Measurements from ENCODE around the gene TTLL5. TPM values are rescaled to one million over a fixed set of nuclear protein-coding genes. Genes with fewer than 3 reads are reported as not detected.
"Not testable (repeated sequence)": the region's sequence is repeated elsewhere in the genome, so short reads cannot be mapped to it uniquely, and the experiment has no call there.

The TTLL5 gene
- total RNA-seq, 1 donor from 2014 or later, result 17.5 TPM

GRCh38 chr14:75917322-75917945, 256.4 kb downstream of the TTLL5 start:
- intact Hi-C loops (cut with DNase I), result no loop called here

DNA sequence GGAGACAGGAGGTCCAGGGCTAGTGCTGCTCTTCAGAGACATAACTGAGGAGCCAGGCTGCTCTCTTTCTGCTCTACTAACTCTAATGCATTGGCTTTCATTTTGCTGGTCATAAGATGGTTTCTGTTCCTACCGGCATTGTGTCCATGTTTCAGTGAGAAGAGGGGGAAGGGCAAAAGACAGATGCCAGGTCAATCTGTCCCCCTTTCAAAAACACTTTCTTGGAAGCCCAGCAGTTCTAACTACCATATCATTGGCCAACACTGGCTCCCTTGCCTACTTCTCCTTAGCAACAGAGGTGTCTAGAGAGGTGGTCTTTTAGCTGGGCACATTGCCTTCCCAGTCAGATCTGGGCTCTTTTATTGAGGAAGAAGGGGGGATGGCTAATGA, 256.9 kb downstream of the TTLL5 start:
- intact Hi-C loops (cut with DNase I), result no loop called here
- no peak for DNase-seq (ENCODE audit: low spot score)

More at GRCh38 chr14:75917322-75917945, 256.4 kb downstream of the TTLL5 start:
- DNase-seq (ENCODE audit: low spot score), result no peak

DNA sequence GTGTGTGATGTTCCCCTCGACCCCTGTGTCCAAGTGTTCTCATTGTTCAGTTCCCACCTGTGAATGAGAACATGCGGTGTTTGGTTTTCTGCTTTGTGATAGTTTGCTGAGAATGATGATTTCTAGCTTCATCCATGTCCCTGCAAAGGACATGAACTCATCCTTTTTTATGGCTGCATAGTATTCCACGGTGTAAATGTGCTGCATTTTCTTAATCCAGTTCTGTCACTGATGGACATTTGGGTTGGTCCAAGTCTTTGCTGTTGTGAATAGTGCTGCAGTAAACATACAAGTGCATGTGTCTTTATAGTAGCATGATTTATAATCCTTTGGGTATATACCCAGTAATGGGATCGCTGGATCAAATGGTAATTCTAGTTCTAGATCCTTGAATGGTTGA, 259.4 kb downstream of the TTLL5 start:
- intact Hi-C loops (cut with DNase I); DNase-seq (ENCODE audit: low spot score): not testable (repeated sequence)

- intact Hi-C loops (cut with DNase I); DNase-seq (ENCODE audit: low spot score): not testable (repeated sequence)
Measured at GRCh38 chr14:75925141-75925840, 264.2 kb downstream of the TTLL5 start.

DNA sequence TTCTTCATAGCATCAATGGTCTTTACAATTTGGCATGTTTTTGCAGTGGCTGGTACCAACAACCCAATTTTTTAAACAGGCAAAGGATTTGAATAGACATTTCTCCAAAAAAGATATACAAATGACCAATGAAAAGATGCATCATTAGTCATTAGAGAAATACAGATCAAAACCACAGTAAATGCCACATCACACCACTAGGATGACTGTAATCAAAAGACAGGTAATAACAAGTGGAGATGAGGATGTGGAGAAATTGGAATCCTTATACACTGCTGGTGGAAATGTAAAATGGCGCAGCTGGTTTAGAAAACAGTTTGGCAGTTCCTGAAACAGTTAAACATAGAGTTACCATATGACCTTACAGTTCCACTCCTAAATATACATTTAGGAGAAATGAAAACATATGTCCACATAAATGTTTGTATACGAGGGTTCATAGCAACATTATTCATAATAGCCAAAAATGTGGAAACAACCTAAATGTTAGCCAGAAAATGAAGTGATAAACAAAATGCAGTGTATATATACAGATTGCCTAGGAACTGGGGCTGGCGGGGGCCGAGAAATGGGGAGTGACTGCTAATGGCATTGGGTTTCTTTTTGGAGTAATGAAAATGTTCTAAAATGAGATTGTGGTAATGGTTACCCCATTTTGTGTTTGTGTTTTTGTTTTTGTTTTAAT, 265.5 kb downstream of the TTLL5 start:
- intact Hi-C loops (cut with DNase I), result no loop called here
- DNase-seq (ENCODE audit: low spot score), result no peak

DNA sequence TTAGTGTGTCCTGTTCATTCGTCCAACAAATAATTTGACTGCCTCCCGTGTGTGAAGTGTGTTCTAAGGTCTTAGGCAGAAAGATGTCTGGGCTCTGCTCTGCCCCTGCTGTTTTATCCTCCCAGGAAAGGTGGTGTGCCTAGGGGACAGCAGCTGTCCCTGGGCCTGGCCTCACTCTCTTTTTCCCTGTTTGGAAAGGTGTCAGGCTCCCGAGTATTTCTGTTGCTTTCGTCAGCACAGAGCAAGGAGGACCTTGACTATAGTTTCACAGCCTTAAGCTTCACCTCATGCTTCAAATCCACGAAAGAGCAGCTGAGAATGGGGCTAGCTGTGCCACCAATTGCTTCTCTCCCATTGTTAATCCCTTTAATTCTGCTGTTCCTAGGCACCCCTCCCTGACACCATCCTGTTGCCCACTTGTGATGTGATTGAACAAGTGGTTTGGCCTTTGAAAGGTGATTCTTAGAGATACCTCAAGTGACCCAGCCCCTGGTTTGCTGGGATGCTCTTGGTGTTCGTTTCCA, 266.6 kb downstream of the TTLL5 start:
- intact Hi-C loops (cut with DNase I), result no loop called here
- DNase-seq (ENCODE audit: low spot score), result no peak

DNA sequence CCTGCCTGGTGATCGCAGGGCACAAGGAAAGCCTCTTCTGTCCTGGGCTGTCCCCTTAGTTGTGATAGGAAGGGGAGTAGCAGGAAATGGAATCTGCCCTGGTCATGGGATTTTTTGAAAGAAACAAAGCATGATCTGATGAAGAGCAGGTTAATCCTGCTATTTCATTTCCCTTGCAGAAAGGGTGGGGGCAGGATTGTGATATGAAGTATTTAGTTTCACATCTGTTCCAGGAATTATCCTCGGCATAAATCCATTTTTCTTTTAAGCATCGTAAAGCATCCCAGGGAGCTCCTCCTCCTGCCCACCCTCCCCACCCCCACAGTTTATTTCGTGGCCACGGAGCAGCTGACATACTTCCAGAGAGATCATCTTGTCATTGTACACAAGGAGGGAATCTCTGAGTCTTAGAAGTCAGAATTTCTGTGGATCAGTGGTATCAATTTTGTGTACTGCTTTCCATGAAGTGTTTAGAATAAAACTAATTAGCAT, 267.7 kb downstream of the TTLL5 start:
- DNase-seq (ENCODE audit: low spot score), result no peak
- intact Hi-C loops (cut with DNase I), result no loop called here

DNA sequence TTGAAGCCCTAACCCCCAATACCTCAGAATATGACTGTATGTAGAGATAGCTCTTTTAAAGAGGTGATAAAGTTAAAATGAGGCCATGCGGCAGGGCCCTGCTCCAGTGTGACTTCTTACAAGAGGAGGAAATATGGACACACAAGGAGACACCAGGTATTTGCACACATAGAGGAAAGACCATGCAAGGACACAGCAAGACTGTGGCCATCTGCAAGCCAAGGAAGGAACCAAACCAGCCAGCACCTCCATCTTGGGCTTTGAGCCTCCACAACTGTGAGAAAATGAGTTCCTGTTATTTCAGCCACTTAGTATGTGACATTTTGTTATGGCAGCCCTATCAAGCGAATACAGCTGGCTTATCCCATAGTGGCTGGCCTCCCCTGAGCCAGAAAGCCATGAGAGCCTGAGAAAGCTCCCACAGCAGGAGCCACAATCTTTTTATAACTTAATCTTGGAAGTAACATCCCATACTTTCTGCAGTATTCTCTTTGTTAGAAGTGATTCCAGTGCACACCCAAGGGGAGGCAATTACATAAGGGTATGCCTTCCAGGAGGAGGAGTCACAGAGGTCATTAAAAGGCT, 272.8 kb downstream of the TTLL5 start:
- intact Hi-C loops (cut with DNase I), result no loop called here
- no peak for DNase-seq (ENCODE audit: low spot score)

DNA sequence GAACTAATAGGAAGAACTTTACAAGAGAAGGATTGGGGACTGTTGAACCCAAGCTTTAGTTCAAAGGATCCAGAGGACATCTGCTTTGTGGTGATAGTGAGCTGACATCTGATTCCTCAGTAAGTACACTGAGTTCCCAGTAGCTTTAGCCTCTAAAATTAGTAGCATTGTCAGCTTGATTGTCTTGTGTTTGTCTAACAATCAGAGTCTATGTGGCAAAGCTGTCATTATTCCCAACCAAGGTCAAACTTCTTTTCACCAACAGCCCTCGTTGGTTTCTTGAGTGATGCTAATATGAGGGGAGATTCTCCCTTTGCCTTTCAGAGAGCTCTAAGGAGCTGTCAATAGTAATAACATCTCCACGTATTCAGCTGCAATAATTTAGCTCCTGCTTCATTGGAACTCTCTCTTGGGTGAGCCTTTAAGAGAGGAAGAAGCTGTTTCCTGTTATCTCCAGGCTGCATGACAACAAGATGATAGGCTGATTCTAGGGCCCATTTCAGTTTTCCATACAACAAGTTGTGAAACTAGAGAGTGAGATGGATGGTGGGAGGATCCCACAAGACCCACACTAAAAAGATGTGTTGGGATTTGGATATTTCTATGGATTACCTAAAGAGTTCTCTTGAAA, 274.1 kb downstream of the TTLL5 start:
- DNase-seq (ENCODE audit: low spot score), result no peak
- intact Hi-C loops (cut with DNase I), result no loop called here

GRCh38 chr14:75939200-75939599, 278.2 kb downstream of the TTLL5 start:
- intact Hi-C loops (cut with DNase I), result no loop called here
- no peak for DNase-seq (ENCODE audit: low spot score)

GRCh38 chr14:75941030-75941429, 280.0 kb downstream of the TTLL5 start:
- no peak for DNase-seq (ENCODE audit: low spot score)
- intact Hi-C loops (cut with DNase I), result no loop called here

DNA sequence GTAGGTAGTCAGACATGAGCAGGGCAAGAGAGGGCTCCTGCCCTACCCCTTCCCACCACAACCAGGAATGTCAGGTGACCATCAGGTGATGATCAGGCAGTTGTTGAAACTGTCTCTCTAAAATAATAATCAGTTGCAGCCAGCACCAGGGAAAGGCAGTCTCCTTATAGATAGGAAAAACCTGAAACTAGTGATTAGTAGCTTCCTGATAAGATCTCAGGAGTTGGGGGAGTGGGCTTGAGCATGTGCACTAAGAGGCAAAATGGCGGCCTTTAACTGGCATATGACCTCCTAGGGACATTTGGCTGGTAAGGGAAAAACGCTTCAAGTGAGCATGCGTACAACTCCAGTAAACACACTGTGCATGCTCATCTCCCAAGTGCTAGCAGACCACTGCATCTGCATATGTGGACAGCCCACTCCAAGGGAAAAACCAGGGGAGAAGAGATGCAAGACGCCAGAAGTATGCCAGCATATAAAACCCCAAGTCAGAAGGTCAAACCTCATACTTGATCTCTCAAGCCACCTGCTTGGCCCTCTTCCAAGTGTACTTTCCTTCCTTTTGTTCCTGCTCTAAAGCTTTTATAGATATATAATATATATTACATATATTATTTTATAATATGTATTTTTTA, 283.7 kb downstream of the TTLL5 start:
- intact Hi-C loops (cut with DNase I), result no loop called here
- DNase-seq (ENCODE audit: low spot score), result no peak

DNA sequence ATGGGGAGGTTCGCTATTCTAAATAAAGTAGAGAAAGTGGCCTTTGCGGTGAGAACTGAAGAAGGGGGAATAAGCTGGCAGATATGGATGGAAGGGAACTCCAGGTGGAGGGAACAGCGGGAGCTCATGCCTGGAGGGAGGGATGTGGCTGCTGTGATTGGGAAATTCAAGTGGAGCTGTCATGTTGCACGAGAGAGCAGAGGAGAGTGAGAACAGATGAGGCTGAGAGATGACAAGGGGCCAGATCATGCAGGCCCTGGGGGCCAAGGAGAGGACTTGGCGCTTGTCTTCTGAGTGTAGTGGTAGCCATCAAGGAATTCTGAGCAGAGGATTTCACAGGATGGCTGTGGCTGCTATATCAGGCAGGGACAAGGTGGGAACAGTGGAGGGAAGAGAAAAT, 285.7 kb downstream of the TTLL5 start:
- intact Hi-C loops (cut with DNase I), result no loop called here

GRCh38 chr14:75952489-75952888, 291.4 kb downstream of the TTLL5 start:
- intact Hi-C loops (cut with DNase I), result no loop called here
- DNase-seq (ENCODE audit: low spot score), result no peak

More for the DNA sequence above, 285.7 kb downstream of the TTLL5 start:
- DNase-seq (ENCODE audit: low spot score), result no peak

DNA sequence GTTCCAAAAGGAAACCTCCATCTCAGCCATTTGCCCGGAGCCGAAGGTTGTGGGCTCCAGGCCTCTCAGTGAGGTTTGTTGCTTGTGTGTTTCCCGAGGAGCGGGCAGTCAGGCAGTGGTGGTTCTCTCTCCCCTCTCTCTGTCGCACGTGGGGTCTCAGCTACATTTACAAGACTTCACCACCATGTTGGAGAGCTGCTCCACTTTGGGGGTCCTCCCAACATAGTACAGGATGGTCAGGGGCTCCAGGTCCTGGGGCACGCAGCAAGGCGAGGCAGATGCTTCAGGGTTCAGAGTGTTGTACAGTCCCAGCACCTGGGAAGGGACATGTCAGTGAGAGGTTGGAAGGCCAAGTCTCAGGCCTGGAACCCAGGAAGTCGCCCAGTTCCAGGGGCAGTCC, 298.0 kb downstream of the TTLL5 start:
- DNase-seq (ENCODE audit: low spot score), result no peak
- intact Hi-C loops (cut with DNase I), result no loop called here

- intact Hi-C loops (cut with DNase I), result no loop called here
- DNase-seq (ENCODE audit: low spot score), result no peak
Measured at GRCh38 chr14:75960231-75960630, 299.2 kb downstream of the TTLL5 start.

DNA sequence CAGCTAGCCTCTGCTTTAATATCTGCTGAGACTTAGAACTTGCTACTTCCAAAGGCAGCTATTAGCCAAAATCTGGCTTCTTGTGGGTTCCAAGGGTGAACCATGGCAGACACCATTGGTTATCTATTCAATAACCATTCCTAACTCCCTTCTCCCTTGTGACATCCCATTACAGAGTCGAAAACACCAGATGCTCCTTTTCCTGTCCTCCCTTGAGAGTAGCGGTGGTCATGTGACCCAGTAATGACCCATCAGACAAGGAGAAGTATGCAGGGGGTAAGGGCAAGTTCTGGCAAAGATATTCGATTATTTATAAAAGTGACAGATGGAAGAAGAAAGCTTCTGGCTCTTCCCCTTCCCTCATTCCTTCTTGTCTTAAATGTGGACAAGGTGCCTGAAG, 300.6 kb downstream of the TTLL5 start:
- DNase-seq (ENCODE audit: low spot score), result no peak
- intact Hi-C loops (cut with DNase I), result no loop called here

DNA sequence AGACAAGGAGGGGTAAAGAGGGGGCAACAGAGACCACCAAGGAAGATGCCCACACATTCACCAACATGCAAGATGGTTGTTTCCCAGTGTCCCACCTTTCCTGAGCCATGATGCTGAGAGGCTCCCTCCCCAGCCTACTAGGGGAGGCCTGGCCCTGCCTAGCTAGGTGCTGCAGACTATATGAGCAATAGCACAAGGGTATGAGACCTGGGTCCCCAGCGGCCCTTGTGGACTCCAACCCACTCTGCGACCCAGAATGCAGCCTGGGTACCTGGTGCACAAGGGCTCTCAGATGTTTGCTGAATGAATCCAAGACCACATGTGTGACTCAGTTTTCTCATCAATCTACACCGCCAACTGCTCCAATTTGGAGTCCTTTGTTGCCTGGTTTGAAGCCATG, 306.8 kb downstream of the TTLL5 start:
- no peak for DNase-seq (ENCODE audit: low spot score)
- intact Hi-C loops (cut with DNase I), result no loop called here

DNA sequence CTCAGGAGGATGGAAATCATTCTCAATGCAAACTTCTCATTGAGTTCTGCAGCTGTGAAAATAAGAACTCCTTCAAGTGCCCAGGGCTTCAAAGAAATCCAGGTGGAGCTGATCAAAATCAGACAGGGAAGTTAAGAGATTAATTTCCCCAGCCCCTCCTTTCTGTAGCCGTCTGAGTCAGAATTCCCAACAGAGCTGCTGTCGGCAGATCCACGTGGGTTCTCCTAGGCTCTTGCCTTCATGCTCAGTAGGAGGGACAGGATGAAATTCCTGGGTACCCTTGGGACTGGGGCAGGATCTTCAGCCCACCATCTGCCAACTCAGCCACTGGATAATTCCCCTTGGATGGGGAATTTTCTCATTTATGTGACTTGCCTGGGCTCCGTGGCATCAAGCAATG, 307.4 kb downstream of the TTLL5 start:
- intact Hi-C loops (cut with DNase I), result no loop called here
- no peak for DNase-seq (ENCODE audit: low spot score)
